GM18526 (cell line): ENCODE data around the gene CD300LB.

Source experiments
- POLR2A ChIP-seq: IDR thresholded peaks from 3 replicates; pipeline ENCODE4 v1.6.1; 2011; ENCODE audit not compliant: insufficient read length; ENCODE audit errors: extremely low read depth

The CD300LB gene

GRCh38 chr17:74531231-74531761 lies at the start of gene CD300LB:
TSS of gene CD300LB (minus strand) at chr17:74531475. CDS start at chr17:74531350, 125 bp downstream.
- TF ChIP-seq POLR2A, result no peak

DNA sequence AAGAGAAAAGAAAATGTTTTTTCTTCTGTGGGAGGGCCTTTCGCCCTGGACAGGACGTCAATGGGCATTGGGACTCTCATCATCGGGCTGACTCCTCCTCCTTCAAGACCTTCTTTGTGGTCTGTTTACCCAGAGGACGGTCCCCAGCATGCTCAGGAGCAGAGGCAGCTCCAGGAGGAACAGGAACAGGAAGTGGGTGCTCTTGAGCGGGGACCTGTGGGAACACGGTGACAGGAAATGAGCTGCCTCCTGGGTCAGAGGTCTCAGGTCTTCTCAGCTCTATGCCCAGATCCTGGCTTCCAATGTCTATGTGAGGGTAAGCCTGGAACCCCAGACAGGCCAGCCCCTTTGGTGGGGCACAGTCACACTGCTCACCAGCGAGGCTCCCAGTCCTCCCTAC lies 48.6 kb upstream of the CD300LB start:
- TF ChIP-seq POLR2A, result no peak

DNA sequence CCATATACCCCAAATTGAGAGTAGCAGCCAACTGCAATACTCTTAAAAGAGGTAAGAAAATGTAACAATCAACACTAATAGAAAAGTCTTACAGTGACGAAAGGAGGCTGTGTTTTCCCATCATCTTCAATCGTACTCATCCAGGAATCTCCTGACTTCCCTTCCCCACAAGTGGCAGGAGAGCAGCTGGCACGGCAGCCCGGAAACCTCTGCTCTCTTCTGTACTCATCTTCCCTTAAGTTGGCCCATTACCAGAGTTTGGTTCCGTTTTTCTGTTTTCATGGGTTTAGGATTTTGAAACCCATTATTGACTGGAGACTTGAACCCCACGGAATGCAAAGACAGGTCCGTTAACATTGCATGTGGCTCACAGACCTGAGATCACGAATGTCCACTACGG lies 47.7 kb upstream of the CD300LB start:
- no peak for TF ChIP-seq POLR2A

- TF ChIP-seq POLR2A, result no peak
These were observed 43.3 kb upstream of the CD300LB start for GRCh38 chr17:74574489-74575142.

DNA sequence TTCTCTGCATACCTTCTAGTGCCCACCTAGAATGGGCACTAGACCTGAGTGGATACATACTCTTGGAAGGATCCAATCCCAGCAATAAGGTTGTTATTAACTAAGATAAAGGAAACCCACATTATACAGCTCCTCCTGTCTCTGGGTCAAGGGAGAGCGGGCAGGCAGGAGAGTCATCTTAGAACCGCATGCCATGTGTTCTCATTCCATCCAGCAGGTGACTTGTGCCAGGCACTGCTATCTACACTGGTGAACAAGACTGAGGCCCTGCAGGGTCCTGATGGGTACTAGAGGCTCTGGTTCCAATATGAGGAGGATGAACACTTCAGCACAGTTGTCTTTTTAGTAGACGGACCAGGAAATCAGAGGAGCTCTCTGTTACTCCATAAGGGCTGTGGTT lies 41.9 kb upstream of the CD300LB start:
- TF ChIP-seq POLR2A, result no peak

DNA sequence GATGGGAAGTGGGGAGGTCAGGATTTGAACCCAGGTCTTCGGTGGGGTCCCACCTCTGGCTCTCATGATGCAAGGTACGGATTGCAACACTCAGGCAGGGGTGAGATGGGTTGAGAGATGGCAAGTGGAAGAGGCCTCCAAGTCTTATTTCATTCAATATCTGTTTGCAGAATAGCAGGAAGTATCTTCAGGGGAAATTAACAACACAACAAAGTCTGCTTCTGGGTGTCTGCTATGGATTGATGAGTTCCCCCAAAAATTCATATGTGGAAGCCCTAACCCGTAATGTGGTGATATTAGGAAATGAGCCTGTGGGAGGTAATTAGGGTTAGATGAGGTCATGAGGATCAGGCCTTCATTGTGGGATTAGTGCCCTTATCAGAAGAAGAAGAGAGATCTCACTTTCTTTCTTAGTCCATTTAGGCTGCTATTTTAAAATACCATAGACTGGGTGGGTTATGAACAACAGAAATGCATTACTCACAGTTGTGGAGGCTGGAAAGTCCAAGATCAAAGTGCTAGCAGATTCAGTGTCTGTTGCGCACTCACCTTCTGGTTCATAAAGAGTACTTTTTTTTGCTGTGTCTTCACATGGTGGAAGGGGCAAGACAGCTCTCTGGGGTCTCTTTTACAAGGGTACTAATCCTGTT lies 40.5 kb upstream of the CD300LB start:
- no peak for TF ChIP-seq POLR2A

GRCh38 chr17:74569020-74570003 lies 38.0 kb upstream of the CD300LB start:
- no peak for TF ChIP-seq POLR2A

GRCh38 chr17:74568106-74568873 lies 37.0 kb upstream of the CD300LB start:
- no peak for TF ChIP-seq POLR2A

DNA sequence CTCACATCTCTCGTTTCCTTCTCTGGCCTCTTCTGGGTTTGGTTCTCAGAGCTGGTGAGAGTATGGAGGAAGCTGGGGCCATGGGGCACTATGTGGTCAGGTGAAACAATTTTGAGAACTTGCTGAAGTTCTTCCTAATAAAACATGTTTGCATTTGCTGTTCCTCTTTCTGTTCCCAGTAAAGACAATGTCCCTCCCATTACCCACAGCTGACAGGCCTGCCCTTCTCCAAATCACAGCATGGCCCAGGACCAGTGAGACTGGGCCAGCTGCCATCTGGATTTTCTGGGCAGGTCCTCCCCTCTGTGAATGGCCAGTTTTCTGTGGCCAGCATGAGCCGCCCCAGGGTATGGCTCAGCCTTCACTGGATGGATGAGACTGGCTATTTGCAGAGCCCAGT lies 36.1 kb upstream of the CD300LB start, which contains the start of gene CD300H:
Gene CD300H (minus strand): TSS at position 113 of the 400 bp plus-strand sequence.
- no peak for TF ChIP-seq POLR2A

- no peak for TF ChIP-seq POLR2A
These were observed 35.0 kb upstream of the CD300LB start for GRCh38 chr17:74566132-74566753.

- no peak for TF ChIP-seq POLR2A
These were observed 33.9 kb upstream of the CD300LB start for GRCh38 chr17:74565126-74565525.

DNA sequence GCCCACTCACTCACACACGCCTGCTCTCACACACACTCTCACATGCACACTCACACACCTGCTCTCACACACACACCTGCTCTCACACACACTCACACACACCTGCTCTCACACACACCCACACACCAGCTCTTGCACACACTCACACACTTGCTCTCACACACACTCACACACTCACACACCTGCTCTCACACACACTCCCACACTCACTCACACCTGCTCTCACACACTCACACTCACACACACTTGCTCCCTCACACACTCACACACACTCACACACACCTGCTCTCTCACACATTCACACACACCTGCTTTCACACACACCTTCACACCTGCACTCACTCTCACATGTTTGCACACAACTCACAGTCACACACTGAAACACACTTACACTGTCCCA lies 32.1 kb upstream of the CD300LB start:
- no peak for TF ChIP-seq POLR2A

- TF ChIP-seq POLR2A, result no peak
These were observed 30.3 kb upstream of the CD300LB start for GRCh38 chr17:74561586-74561985.

- TF ChIP-seq POLR2A, result no peak
These were observed 27.7 kb upstream of the CD300LB start for GRCh38 chr17:74558882-74559519.

- no peak for TF ChIP-seq POLR2A
These were observed 24.2 kb upstream of the CD300LB start for GRCh38 chr17:74555427-74555940.
